GM18517 (cell line): ENCODE results near the gene SORD.
"Not testable (repeated sequence)": the region's sequence is repeated elsewhere in the genome, so short reads cannot be mapped to it uniquely, and the experiment has no call there.

Source experiments
- ATAC-seq: cut with Tn5 transposase; IDR thresholded peaks from one replicate; pipeline ENCODE4 v1.9.1; 2021; ENCODE audit warnings: mild to moderate bottlenecking, moderate library complexity; ENCODE audit not compliant: unreplicated experiment

SORD gene

DNA sequence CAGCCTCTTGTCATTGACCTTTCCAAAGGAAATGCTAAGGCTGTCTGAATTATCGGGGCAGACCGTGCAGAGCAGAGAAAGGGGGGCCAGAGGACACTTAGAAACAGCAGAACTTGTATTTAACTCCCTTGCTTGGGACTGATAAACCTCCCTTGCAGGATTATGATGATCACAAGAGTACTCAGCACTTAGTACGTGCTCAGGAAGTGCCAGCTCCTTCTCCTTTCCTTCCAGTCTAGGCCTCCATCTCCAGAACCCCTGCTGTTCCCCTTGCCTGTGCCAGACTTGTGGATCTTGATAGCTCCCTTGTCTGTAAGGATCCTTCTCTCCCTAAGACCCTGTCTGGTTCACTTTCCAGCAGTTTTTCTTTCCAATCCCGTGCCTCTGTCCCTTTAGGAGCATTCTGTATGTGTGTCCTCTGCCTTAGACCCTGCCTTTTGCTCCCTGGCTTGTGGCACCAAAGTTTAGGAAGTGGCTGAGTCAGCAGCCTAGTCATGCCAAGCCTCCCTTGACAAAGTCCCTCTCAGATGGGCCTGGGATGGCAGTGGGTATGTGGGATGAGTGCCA is 747 bp downstream of the SORD start:
- no peak for ATAC-seq

DNA sequence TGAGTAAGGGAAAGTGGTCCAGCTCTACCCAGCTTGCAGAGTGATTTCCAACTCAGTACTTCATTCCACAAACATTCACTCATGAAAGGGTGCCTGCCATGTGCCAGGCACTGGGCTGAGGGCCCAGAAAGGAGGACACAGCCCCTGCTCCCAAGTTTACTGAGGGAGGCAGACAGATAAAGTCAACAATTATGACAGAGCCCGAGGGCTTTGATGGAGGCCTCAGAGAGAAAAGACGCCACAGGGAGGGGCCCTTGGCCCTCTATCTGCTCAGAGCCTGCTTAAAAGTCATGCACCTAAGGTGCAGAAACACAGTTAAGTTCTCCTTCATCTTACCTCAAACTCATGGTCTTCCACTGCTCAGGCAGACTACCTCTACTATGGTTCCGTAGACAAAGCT is 1.7 kb downstream of the SORD start:
- not testable (repeated sequence) for ATAC-seq

GRCh38 chr15:45025627-45026026 is 2.6 kb downstream of the SORD start:
- not testable (repeated sequence) for ATAC-seq

- no peak for ATAC-seq
Measured at GRCh38 chr15:45026651-45027190, 3.7 kb downstream of the SORD start.

DNA sequence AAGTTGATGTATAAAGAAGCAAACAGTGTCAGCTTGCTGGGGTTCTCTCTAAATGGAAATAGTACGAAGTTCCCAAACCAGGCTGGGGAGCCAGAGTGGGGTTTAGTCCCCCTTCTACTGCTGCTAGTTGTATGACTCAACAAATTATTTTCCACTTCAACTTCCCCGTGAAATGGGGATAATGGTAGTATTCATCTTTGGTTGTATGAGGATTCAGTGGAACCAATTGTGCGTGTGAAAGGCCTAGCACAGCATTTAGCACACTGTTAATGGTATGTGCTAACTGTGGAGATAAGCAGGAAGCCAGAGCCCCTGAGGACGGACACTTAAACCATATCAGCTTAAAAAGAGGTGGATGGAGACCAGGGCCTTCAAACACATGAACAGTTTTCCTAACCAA is 4.2 kb downstream of the SORD start:
- ATAC-seq = no peak

DNA sequence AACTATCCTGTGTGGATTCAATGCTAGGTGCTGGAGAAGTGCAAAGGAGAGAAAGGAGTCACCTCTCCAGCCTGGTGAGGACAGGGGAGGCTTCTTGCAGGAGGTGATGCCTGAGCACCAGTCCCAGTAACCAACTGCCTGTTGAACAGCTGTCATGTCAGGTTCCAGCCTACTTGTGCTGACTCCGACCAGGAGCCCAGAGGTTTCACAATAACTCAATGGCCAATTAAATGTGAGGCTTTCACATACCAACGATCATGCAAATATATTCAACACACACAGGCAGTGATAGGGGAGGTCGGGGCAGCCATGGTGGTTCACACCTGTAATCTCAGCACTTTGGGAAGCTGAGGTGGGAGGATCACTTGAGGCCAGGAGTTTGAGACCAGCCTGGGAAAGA is 7.7 kb downstream of the SORD start:
- ATAC-seq = no peak

DNA sequence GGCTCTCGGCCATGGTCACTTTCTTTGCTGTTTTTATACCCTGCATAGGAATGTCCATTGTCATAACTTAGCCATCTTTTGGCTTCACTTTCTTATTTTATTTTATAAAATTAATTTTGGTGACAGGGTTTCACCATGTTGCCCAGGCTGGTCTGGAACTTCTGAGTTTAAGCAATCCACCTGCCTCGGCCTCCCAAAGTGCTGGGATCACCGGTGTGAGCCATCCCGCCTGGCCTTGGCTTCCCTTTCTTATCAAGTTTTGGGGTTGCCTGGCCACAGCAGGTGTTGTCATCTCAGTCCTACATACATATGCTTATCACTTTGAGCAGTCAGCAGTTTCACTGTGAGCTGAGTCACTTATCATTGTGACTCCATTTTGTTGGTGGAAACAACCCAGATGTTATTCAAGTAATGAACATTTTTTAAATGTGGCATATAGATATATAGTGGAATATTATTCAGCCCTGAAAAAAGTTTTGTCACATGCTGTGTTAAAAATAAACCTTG is 8.6 kb downstream of the SORD start:
- not testable (repeated sequence) for ATAC-seq

DNA sequence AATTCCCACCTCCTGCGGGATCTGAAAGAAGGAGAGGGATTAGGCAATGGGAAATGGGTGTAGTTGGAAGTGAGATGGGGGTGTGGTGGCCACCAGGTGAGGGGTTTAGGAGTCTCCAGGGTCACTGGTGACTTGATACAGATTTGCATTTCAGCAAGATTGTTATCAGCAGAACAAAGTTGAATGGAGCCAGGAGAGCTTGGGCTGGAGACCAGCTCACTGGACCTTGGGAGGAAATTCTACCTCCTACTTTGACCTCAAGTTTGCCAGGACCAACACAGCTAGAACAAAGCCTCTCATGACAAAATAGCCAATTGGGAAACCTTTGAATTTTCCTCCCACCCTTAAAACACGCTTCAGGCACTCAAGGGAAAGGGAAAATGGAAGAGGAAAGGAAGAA is 9.5 kb downstream of the SORD start:
- ATAC-seq = not testable (repeated sequence)

DNA sequence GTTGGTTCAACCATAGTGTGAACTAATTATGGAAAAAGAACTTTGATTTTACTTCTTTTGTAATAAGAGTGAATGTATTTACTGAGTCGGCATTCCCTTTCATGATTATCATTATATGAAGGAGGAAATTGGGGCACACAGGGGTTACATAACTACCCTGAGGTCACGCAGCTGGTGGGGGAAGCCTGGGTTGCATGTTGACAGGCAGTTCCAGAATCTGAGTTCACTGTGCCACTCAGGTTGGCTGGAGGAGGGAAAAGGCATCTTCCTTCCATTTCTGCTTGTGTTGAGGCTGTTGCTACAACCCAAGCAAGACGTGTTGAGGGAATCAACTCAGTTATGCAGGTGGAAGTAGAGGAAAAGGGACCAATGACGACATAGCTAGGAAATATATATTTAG is 11.1 kb downstream of the SORD start:
- ATAC-seq = not testable (repeated sequence)

DNA sequence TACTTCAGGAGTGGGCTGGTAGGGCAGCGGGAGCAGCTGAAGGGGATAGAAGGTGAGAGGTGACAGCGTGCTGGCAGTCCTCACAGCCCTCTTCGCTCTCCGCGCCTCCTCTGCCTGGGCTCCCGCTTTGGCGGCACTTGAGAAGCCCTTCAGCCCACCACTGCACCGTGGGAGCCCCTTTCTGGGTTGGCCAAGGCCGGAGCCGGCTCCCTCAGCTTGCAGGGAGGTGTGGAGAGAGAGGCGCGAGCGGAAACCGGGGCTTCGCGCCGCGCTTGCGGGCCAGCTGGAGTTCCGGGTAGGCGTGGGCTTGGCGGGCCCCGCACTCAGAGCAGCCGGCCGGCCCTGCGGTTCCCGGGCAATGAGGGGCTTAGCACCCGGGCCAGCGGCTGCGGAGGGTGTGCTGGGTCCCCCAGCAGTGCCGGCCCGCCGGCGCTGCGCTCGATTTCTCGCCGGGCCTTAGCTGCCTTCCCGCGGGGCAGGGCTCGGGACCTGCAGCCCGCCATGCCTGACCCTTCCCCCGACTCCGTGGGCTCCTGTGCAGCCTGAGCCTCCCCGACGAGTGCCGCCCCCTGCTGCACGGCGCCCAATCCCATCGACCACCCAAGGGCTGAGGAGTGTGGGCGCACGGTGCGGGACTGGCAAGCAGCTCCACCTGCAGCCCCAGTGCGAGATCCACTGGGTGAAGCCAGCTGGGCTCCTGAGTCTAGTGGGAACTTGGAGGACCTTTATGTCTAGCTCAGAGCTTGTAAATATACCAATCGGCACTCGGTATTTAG is 11.8 kb downstream of the SORD start:
- ATAC-seq = not testable (repeated sequence)

GRCh38 chr15:45036812-45037781 is 14.1 kb downstream of the SORD start:
- ATAC-seq = peak; percentile 74

DNA sequence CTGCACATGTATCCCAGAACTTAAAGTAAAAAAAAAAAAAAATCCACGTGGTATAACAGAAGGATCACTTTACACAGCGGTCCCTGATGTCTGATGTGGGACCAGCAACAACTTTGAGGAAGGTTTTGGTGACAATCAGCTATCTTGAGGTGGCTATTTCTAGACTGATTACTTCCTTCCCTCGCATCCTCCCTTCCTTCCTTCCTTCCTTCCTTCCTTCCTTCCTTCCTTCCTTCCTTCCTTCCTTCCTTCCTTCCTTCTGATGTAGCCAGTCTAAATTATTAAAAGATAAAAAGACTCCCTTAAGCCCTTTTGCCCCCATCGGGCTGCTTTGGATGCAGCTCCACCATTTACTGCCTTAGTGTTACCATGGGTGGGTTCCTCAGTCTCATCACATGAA is 14.9 kb downstream of the SORD start:
- ATAC-seq = no peak

GRCh38 chr15:45040396-45040795 is 17.4 kb downstream of the SORD start:
- ATAC-seq = not testable (repeated sequence)

DNA sequence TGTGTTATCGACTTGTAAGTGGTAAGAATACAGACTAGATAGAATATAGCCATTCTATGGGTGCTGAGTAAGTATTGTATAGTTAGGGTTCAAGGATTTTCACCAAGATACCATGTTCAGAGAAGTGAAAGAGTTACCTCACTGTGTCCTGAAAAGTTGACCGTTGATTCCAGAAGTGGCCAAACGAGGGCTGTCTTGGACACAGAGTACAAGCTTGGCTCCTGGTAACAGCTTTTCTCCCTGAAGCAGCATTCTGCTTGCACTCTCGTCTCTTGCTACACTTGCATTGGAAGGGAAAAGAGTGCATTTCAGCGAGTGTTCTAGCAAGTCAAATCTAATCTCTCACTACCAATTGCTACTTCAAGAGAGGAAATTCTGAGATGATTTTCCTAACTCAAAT is 18.5 kb downstream of the SORD start:
- ATAC-seq = not testable (repeated sequence)

DNA sequence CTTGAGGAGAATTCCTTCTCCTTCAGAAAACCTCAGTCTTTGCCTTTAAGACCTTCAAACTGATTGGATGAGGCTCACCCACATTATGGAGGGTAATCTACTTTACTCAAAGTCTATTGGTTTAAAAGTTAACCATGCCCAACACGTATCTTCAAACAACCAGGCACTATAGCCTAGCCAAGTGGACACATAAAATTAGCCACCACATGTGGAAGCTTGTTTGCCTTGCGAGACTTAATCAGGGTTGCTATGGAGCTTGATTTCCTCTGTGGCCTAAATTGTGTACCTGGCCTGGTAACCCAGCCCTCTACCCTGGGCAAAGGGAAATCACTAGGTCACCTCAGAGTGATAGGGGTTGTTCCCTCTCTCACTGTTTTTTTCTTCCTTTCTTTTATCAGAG is 19.9 kb downstream of the SORD start:
- ATAC-seq = not testable (repeated sequence)

GRCh38 chr15:45044270-45044669 is 21.3 kb downstream of the SORD start:
- not testable (repeated sequence) for ATAC-seq

DNA sequence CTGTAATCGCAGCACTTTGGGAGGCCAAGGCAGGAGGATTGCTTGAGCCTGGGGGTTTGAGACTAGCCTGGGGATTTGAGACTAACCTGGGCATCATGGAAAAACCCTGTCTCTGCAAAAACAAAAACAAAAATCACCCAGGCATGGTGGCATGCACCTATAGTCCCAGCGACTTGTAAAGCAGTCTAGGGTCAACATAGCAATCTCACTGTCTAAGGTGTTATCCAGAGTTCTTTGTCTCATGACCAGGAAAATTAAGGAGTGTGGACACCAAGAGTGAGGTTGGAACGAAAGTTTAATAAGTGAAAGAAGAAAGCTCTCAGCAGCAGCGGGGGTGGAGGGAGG is 25.4 kb downstream of the SORD start:
- not testable (repeated sequence) for ATAC-seq

GRCh38 chr15:45048794-45049631 is 26.0 kb downstream of the SORD start:
- ATAC-seq = no peak

- ATAC-seq = no peak
Measured at GRCh38 chr15:45050587-45050986, 27.6 kb downstream of the SORD start.

GRCh38 chr15:45052676-45053075 is 29.7 kb downstream of the SORD start:
- not testable (repeated sequence) for ATAC-seq
